Caki2 (cell line): ENCODE measurements around the gene CALD1. TPM values are rescaled to one million over a fixed set of nuclear protein-coding genes. Genes with fewer than 3 reads are reported as not detected.

Source experiments
- DNase-seq: peaks from one replicate; pipeline ENCODE4 v3.0.0-alpha.2; 2015; ENCODE audit warnings: low read depth
- in situ Hi-C: cut with HindIII; loops from 2 replicates; pipeline ENCODE4 v1.10.0; 2016; ENCODE audit warnings: low sequenced_read_pairs, low pct_unique_long_range_greater_than_20kb, mixed read lengths
- total RNA-seq: library from RNA; depleted of rRNA; stranded (reverse); fragments of >200 nt; shearing (Covaris generic); gene quantifications from 2 replicates; pipeline ENCODE4 v1.2.3, GENCODE V29; 2014; ENCODE audit warnings: low replicate concordance

The CALD1 gene
- total RNA-seq, 1 experiment from 2014 or later = 11.1 TPM

DNA sequence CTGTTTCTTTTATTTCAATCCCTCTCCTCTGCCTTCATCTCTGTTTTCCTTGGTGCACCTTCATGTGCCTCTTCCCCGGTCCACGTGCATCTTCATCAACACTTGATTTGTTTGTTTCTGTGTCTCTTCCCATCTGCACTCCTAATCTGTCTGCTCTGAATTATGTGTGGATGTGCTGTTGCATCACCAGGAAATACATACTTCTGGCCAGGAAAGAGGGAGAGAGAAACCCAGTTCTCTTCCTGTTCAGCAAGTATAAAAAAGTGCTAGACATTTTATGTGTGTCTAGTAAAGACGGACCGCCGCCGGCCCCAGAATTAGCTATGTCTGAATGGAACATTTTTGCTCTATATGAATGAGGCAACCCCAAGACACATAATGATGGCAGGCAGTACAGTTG, 93.8 kb downstream of the CALD1 start:
- no peak for DNase-seq
- in situ Hi-C loops = no loop called here

DNA sequence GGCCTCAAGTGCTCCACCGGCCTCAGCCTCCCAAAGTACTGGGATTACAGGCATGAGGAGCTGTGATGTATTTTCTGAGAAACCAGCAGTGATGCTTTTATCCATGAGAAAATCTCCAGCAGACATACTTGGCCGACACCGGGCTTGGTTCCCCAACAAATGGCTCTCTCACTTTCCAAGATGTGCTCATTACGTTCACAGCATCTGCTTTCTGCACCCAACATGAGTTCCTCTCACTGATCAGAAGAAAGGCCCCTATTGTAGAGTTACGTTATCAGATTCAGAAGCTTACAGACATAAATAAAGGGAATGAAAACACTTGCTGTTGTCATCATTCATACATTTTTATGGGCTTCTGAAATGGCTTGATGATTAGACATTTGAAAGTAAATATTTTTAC, 95.0 kb downstream of the CALD1 start:
- in situ Hi-C loops = no loop called here
- DNase-seq = no peak

DNA sequence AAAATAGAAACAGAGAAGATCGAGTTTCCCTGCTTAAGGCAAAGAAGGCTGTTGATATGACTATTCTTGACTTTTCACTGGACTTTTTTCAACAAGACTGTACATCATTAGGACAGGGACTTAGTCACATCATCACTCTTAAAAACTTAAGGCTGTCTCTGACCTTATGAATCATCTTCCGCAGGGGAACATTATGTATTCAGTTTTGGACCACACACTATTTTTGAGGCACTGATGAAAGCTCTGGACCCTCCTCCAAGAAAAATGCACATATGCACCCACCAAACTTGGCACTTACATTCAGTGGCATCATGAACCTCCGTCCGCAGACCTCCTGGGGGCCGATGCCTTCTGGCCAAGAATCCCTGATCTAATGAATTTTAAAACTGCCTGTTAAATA, 96.4 kb downstream of the CALD1 start:
- in situ Hi-C loops = no loop called here
- no peak for DNase-seq

DNA sequence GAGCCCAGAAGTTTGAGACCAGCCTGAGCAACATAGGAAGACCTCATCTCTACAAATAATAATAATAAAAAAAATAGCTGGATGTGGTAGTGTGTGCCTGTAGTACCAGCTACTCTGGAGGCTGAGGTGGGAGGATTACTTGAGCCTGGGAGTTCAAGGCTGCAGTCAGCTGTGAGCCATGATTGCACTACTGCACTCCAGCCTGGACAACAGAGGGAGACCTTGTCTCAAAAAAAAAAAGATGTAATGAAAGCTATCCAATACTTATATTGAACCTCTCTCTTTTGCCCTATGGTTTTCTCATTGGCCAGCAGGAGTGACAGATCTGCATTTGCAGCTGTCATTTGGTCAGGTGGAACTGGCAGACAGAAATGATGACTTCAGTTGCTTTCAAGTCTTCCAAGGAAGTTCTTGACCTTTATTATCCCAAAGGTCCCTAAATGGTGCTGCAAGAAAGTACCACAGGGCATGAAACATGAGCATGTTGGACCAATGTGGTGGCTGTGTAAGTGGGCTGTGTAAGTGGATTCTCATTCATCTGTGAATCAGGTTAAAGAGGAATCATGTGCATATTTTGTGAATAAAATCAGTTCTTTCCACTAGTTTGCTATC, 99.4 kb downstream of the CALD1 start:
- no peak for DNase-seq
- in situ Hi-C loops = no loop called here

DNA sequence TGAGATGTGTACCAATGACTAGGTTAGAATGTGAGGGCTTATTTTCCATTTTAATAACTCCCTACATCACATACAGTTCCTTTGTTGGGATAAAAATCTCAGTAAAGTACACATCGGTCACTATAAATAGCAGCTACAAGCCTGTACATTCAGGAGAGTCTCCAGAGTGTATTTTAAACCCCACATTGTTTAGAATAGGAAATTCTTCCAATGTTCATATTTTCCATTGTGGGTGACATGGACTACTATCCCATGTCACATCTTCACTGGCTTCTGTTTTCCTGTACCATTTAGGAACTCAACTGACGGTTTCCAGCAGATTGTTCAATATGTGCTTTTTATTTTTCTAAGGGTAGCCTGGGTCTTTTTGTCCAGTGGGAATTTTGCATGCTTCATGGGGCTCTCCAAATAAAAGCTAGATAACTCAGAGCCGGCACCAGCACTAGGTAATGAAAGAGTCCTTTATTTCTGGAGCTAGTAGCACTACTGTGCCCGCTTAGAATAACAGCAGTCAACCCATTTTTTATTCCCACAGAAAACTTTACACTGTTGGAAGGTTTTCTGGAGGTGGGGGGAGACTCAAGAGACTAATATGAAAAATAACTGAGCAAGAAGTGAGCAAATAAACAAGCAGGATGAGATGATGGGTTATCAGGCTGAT, 100.5 kb downstream of the CALD1 start:
- in situ Hi-C loops = no loop called here

DNA sequence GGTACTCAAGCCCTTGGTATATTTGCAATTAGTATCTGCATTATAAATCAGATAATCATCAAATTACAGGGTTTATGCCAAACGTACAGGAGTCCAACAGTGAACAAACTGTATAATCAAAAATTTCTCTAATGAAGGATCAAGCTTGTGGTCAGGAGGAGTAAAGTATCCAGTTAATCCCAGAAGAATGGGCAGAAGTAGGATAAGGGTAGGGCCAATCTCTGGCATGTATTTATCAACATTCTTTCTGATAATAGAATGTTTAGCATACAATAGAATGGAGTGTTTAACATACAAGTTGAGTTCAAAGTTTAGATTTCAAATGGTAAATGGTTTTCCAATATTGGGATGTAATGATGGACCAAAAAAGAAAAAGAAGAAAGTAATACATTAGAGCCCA, 103.0 kb downstream of the CALD1 start:
- DNase-seq = no peak
- in situ Hi-C loops = no loop called here

More for the DNA sequence above, 100.5 kb downstream of the CALD1 start:
- no peak for DNase-seq

DNA sequence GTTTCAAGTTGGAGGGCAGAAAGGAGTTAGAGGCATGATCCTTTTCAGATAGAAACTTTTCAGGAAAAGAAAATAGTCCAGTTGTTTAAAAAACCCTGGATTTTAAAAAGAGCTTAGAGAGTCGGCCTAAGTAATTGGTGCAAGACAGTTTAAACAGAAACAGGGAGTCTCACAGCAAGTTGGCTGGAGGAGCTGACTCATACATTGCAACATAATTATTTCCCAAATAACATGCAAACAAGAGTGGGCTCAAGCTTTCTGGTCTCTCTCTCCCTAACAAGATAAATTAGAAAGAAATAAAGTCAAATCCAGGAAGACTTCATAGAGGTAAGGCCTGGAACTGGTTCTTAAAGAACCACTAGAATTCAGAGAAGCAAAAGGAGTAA, 106.5 kb downstream of the CALD1 start:
- DNase-seq = no peak
- in situ Hi-C loops = no loop called here

DNA sequence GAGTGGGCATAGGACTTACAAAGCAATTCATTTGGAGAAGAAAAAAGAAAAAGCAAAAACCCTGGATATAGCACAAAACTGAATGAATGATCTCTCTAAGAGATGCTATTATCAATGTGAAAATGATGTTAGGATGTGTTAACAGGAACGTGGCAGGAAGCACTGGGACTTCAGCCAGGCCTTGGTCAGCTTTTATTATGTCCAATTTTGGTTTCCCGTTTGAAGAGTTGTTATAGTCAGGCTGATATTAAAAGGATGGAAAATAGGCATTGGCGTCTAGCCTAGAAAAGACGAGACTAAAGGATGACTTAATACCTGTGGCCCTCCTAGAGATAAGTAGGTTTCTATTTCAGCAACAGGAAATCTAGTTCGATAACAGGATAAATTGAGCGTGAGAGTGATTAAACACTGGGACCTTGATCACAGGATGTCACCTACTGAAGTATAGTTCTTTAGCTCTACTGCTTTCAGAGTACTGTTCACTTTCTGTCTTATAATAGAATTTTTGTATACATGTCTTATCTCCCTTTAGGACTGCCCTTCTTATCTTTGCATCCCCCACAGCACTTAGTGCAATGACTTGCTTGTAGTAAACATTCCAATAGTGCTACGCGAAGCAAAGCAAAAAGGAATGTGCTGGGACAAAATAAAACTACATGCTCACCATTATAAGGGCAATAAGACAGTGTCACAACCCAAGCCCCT, 107.1 kb downstream of the CALD1 start:
- no peak for DNase-seq
- in situ Hi-C loops = no loop called here

DNA sequence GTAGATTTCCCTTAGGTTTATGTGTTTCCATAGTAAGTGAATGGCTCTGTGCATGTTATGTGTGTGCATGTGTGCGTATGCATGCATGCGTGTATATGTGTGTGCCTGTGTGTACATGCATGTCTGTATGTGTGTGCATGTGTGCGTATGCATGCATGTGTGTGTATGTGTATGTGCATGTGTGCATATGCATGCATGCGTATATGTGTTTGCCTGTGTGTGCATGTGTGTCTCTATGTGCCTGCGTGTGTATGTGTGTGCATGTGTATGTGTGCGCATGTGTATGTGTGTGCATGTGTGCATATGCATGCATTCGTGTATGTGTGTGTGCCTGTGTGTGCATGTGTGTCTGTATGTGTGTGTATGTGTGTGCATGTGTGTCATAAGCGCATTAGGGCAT, 108.1 kb downstream of the CALD1 start:
- in situ Hi-C loops = no loop called here
- DNase-seq = no peak

DNA sequence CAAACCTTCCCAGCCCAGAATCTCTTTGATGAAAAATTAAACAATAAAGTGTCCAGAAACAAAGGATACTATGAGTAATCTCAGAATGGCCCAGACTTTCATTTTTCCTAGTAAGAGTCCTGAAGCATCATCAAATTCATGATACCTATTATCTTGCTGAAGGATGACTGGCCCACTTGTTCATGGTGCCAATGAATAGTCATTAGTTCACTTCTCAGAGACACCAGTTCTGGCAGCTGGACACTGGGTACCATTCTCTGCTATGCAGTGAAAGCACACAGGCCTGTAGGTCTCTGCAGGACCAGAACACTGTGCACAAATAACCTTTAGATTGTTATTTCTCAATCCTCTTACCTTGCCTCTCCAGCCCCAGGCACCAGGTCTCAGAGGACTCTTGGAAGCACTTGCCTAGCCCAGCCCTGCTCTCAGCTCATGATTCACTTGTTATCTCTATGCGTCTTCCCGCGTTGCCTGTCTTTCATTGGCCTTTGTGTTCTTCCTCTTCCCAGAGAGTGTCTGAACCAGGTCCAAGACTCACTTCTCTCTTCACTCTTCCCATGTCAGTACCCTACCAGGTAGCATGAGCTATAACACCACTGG, 108.8 kb downstream of the CALD1 start:
- DNase-seq = no peak
- in situ Hi-C loops = no loop called here

DNA sequence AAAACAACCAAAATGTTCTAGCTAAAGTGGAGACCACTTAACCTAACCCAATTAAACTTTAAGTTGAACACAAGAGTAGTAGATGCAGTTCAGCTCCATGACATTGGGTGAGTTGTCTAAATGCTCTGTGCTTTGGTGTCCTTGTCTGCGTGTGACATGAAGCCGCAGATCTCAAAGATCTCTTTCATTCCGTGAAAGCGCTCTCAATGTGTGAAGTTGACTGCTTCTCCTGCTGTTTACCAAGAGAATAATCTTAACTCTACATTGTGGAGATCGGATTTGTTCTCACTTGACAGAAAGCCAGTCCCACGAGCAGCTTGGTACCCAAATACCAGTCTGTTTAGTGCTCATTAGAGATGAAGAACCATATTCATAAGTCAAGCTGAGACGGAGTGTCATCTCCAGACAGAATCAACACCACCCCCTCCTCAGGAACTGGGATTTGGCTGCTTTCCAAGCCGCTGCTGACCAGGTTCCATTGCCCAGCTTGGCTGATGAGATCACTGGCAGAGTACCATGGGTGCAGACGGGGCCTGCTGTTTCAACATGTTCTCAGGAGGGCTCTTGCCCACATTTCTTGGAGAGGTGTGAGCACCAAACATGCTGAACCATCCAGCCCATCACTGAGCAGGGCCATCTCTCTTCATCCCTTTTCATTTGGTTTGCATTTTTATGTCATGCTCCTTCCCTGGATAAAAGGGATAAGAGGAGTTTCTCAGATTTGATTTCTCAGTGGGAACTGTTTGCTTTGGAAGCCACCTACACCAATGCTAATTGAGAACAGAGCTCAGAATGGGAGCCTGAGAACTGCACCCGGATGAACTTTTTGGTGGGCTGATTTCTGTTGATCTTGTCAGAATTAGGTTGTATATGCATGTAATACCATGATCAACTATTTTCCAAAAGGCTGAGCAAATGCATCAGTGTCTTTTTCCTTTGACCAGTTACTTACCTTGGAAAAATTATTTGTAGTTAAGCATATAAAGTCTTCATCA, 111.1 kb downstream of the CALD1 start:
- DNase-seq = no peak
- in situ Hi-C loops = no loop called here

DNA sequence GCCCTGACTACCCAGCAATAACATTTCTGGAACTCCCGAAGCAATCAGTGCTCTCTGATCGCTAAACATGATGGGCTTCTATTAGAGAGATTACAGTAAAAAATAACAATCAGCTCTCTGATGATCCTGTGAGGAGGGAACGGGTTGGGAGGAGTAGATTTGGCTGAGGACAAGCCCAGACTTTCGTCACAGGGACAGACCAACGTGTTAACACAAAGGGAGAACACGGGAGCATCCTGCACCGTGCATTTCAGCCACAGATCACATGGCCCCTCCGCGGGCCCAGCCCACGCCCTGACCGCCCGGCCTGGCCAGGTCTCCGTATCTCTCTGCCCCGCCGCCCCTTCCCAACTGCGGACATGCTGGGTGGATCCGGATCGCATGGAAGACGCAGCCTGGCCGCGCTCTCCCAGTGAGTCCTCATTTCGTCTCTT, 111.8 kb downstream of the CALD1 start:
- in situ Hi-C loops = no loop called here
- peak; percentile 79 for DNase-seq

DNA sequence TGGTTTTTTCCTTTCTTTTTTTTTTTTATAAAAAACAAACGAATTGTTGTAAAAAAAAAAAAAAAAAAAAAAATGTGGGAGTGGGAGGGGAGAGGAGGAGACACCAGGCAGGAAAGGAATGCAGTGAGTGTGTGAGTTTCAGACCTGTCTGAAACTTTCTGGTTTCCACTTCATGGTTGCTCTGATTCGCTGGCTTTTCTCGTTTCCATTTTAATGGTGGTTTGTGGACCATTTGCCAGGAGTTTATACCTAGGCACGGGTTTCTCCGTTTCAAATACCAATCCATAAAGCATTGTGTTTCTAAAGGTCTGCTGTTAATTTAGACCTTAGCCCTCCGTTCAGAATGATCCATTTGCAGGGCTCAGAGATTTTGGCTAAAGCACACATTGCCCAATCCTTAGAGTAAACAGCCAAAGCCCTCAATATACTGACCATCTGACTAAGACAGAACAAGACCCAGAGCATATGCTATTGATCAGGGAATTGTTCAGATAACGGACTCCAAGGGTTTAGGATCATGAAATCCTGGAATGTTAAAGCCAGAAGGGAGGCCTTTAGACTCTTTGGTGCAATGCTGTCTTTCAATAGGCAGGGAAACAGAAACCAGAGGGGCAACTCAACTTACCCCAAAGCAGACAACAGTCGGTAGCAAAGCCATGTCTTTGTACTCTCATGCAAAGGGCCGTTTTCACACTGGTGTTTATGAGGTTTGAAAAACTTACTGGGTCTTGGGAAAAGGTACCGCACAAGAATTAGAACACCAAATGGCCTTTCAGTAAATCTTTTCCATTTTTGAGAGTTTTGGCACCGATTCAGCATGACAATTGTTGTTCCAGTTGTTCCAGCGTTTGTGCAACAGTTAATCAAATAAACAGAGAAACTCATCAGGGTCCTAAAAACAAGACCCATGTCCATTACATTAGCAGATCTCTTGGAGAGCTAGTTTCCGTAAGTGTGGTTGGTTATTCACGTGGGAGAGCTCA, 112.6 kb downstream of the CALD1 start:
- in situ Hi-C loops = no loop called here

DNA sequence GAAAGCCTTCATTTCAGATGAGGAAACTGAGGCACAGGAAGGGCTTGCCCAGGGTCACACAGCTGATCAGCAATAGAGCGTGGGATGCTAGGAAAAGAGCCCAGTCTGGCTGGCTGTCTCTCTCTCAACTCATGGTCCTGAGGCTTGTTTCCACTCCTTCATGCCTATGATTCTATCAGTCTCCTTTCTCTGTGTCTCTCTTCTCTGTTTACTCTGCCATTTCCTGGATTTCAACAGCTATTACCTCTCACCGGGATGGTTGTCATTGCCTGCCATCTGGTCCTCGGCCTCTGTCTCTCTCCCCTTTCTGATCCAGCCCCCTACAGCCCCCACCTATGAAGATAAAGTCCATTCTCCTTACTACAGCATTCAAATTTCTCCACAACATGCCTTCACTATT, 113.5 kb downstream of the CALD1 start:
- no peak for DNase-seq

More for the DNA sequence above, 112.6 kb downstream of the CALD1 start:
- no peak for DNase-seq

DNA sequence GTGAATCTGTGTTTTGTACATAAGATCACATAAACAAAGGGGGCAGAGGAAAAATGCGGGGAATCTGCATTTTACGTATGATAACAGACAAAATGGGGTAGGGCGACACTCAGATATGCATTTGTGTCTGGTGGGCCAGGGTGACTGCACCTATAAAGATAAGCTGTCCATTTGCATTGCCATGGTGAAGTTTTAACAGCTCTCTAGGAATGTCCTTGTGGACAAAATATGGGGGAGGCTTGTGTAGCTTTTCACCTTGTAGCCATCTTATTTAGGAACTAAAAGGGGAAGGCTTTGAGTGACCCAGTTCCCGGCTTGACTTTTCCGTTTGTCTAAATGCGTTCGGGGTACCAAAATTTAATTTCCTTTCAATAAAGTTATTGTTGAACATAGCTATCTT, 114.5 kb downstream of the CALD1 start:
- in situ Hi-C loops = no loop called here
- no peak for DNase-seq

More for the DNA sequence above, 113.5 kb downstream of the CALD1 start:
- in situ Hi-C loops = no loop called here

DNA sequence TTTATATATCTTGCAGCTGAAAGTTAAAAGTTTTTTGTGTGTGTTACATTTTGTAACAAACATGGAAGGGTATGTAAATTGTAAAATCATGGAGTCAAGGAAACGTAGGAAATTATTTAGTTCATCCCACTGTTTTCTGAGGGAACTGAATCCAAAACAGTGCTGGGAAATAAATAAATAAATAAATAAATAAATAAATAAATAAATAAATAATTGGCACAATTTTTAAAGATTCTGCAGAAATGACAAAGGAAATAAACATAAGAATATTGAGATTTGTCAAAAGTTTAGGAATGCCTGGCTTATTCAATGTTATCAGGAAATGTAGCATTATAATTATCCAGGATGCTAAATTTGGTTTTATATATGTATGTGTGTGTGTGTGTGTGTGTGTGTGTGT, 115.5 kb downstream of the CALD1 start:
- no peak for DNase-seq
- in situ Hi-C loops = no loop called here

DNA sequence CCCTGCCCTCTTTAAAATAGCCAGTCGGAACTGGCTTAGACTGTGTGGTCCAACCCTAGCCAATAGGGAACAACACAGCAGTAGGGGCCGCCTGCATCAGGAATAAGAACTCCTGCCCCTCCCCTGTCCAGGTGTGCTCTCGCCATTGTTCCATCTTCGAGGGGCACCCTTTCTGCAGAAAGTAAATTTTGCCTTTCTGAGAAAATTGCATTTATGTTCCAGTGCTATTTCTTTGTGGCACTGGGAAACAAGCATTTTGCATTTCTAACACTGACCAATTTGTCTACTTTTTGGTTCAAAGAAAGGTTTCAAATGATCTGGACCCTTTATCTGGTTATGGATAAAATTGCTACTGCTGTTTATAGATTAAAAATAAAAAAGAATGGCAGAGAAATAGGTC, 116.6 kb downstream of the CALD1 start:
- in situ Hi-C loops = no loop called here
- no peak for DNase-seq
